NCI-H2107 treated with DMSO at 0.1 percent for 48 hours (cell line): ENCODE results near the gene LSP1.

Source experiments
- DNase-seq: peaks from one replicate; lab custom pipeline; 2025; ENCODE audit not compliant: unreplicated experiment; lab: John Stamatoyannopoulos, UW

The LSP1 gene

GRCh38 chr11:1888811-1889210 lies 35.9 kb downstream of the LSP1 start:
- no peak for DNase-seq

GRCh38 chr11:1889224-1889930 lies 36.5 kb downstream of the LSP1 start:
- DNase-seq: no peak

- DNase-seq: no peak
Observed at GRCh38 chr11:1889941-1890855, 37.3 kb downstream of the LSP1 start.

- DNase-seq: no peak
Observed at GRCh38 chr11:1890856-1891830, 38.3 kb downstream of the LSP1 start.

GRCh38 chr11:1891831-1892115 lies 38.9 kb downstream of the LSP1 start, which contains the start of gene PRR33:
PRR33 (minus strand) TSS chr11:1891895; CDS start chr11:1890584, 1,311 bp downstream.
- no peak for DNase-seq

- no peak for DNase-seq
Observed at GRCh38 chr11:1892116-1892515, 39.2 kb downstream of the LSP1 start.

- no peak for DNase-seq
Observed at GRCh38 chr11:1892558-1892957, 39.7 kb downstream of the LSP1 start.

GRCh38 chr11:1893581-1894359 lies 40.9 kb downstream of the LSP1 start:
- DNase-seq: no peak

- DNase-seq: no peak
Observed at GRCh38 chr11:1894759-1895158, 41.9 kb downstream of the LSP1 start.

GRCh38 chr11:1896468-1896867 lies 43.6 kb downstream of the LSP1 start:
- DNase-seq: no peak

- no peak for DNase-seq
Observed at GRCh38 chr11:1896923-1897322, 44.0 kb downstream of the LSP1 start.

GRCh38 chr11:1899090-1899489 lies 46.2 kb downstream of the LSP1 start:
- no peak for DNase-seq

GRCh38 chr11:1899686-1900085 lies 46.8 kb downstream of the LSP1 start:
- DNase-seq: no peak

- no peak for DNase-seq
Observed at GRCh38 chr11:1906181-1906580, 53.3 kb downstream of the LSP1 start.

GRCh38 chr11:1906611-1907423 lies 53.9 kb downstream of the LSP1 start:
- DNase-seq: no peak

- DNase-seq: no peak
Observed at GRCh38 chr11:1908618-1909017, 55.7 kb downstream of the LSP1 start.

GRCh38 chr11:1909524-1909923 lies 56.6 kb downstream of the LSP1 start:
- no peak for DNase-seq

- no peak for DNase-seq
Observed at GRCh38 chr11:1912289-1912878, 59.5 kb downstream of the LSP1 start.
